Neural cell (in vitro differentiated cells): ENCODE data around the gene SECISBP2.

Experiments
- EP300 ChIP-seq: fragments of 450-650 bp; conservative IDR thresholded peaks from 2 replicates; pipeline ENCODE4 v1.6.1; 2014; ENCODE audit warnings: antibody characterized with exemption, mild to moderate bottlenecking, moderate library complexity; ENCODE audit not compliant: poor library complexity, severe bottlenecking
- POLR2AphosphoS5 ChIP-seq: IDR thresholded peaks from 2 replicates; pipeline ENCODE4 v1.6.1; 2012
- TF ChIP-seq, protein P1 (sequence below): fragments of 450-650 bp; IDR thresholded peaks from 2 replicates; pipeline ENCODE4 v1.5.1; 2014; ENCODE audit warnings: antibody characterized with exemption, mild to moderate bottlenecking, moderate library complexity; ENCODE audit not compliant: poor library complexity, severe bottlenecking

DNA sequence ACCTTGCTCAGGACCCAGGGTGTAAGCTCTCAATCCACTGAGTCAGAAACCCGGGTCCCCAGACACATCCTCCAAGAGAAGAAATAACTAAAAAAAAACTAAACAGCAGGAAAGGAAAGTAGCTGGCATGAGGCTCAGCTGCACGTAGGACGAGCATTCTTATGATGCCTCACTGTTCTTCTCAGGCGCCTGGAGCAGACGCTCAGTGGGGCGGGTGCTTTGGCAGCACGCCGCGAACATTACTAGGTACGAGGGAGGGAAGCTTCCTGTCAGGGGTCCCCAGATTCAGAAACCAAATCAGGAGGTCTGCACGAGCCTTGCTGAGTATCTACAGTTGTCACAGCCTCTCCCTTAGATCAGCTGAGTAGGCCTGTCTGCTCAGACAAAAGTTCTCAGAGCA is 85.8 kb downstream of the SECISBP2 start:
- TF ChIP-seq POLR2AphosphoS5 (no peak), EP300 (no peak)
- TF ChIP-seq, protein P1, sequence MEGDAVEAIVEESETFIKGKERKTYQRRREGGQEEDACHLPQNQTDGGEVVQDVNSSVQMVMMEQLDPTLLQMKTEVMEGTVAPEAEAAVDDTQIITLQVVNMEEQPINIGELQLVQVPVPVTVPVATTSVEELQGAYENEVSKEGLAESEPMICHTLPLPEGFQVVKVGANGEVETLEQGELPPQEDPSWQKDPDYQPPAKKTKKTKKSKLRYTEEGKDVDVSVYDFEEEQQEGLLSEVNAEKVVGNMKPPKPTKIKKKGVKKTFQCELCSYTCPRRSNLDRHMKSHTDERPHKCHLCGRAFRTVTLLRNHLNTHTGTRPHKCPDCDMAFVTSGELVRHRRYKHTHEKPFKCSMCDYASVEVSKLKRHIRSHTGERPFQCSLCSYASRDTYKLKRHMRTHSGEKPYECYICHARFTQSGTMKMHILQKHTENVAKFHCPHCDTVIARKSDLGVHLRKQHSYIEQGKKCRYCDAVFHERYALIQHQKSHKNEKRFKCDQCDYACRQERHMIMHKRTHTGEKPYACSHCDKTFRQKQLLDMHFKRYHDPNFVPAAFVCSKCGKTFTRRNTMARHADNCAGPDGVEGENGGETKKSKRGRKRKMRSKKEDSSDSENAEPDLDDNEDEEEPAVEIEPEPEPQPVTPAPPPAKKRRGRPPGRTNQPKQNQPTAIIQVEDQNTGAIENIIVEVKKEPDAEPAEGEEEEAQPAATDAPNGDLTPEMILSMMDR: no peak
